Natural killer cell treated with Interleukin-12 subunit alpha and Interleukin-12 subunit beta and Interleukin-15 and Interleukin-18, amount 100 ng/mL, for 72 hours (primary cell): ENCODE data around the gene GUCD1. TPM values are rescaled to one million over a fixed set of nuclear protein-coding genes. Genes with fewer than 3 reads are reported as not detected.
"Not testable (repeated sequence)": the region's sequence is repeated elsewhere in the genome, so short reads cannot be mapped to it uniquely, and the experiment has no call there.

ENCODE experiments used
- ATAC-seq, 2 donors: fragments of 150-1000 bp; cut with Tn5 transposase in 1 of 2; sonication (Bioruptor Pico), chemical (Tn5 transposase) in 1 of 2; 2 replicates each; pipeline ENCODE4 v1.10.0; 2021
- DNase-seq: peaks from one replicate; pipeline ENCODE4 v3.0.0; 2022; ENCODE audit warnings: low spot score
- H3K27ac Mint-ChIP-seq, 2 donors: 1 replicate in 1 of 2; 2 replicates in 1 of 2; pipeline ENCODE4 v1.8.0; 2022; ENCODE audit warnings: mixed read lengths in 2 of 2, mild to moderate bottlenecking in 1 of 2, moderate library complexity in 1 of 2
- H3K27me3 Mint-ChIP-seq, 2 donors: 1 replicate in 1 of 2; 2 replicates in 1 of 2; pipeline ENCODE4 v1.8.0; 2022; ENCODE audit warnings: mixed read lengths in 2 of 2
- H3K36me3 Mint-ChIP-seq: one replicate; pipeline ENCODE4 v1.8.0; 2022; ENCODE audit warnings: mixed read lengths
- H3K4me1 Mint-ChIP-seq, 2 donors: 1 replicate in 1 of 2; 2 replicates in 1 of 2; pipeline ENCODE4 v1.8.0; 2022; ENCODE audit warnings: low read depth in 2 of 2, mixed read lengths in 2 of 2, mild to moderate bottlenecking in 1 of 2
- H3K4me3 Mint-ChIP-seq: one replicate; pipeline ENCODE4 v1.8.0; 2022; ENCODE audit warnings: mixed read lengths
- H3K9me3 Mint-ChIP-seq: 2 replicates; pipeline ENCODE4 v1.8.0; 2022; ENCODE audit warnings: mixed read lengths
- total RNA-seq, 2 donors: library from RNA; stranded (reverse); gene quantifications; one replicate each; pipeline ENCODE4 v1.2.3, GENCODE V29; 2022

Gene GUCD1
- total RNA-seq, 2 donors from 2014 or later = 105 to 111 TPM

GRCh38 chr22:24542641-24543040 is 12.3 kb downstream of the GUCD1 start:
- ATAC-seq (no peak), DNase-seq (no peak)
- H3K4me3 Mint-ChIP-seq = no peak overlapping the region
- H3K36me3 Mint-ChIP-seq = peaks cover 11% of the 10 kb centered on the region
- H3K4me1 Mint-ChIP-seq = peaks cover 0 to 6% of the 10 kb centered on the region in 2 donors
- H3K27ac Mint-ChIP-seq = no peak overlapping the region
- no peaks in the 10 kb centered on the region for H3K27me3 Mint-ChIP-seq
- H3K9me3 Mint-ChIP-seq = no peaks in the 10 kb centered on the region

GRCh38 chr22:24541681-24542515 is 13.0 kb downstream of the GUCD1 start:
- Mint-ChIP-seq H3K4me1 (peaks cover 0 to 6% of the 10 kb centered on the region in 2 donors), H3K27ac (peak overlapping the region in 1 of 2 donors; percentile 5), H3K4me3 (no peak overlapping the region), H3K27me3 (no peaks in the 10 kb centered on the region), H3K9me3 (no peaks in the 10 kb centered on the region), H3K36me3 (peaks cover 8% of the 10 kb centered on the region)
- ATAC-seq = peak in 1 of 2 donors; percentile 28
- DNase-seq = no peak

DNA sequence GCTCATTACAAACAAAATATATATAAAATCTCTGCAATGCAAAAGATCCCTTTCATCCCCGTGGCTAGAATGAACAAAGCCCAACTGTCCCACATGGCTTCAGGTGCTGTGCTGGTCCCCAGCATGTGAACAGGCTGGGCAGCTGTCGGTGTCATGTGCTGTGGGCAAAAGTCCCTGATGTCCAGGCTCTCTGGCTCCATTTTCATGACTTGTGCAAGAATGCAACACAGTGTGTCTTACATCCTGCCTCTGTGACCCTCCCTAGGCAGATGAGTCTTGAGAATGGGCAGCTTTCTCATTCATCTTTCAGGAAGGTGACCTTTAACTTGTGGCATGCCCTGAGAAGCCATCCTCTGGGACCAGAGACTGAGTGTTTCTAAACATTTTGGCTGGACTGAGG is 14.5 kb downstream of the GUCD1 start:
- H3K36me3 Mint-ChIP-seq = peaks cover 6% of the 10 kb centered on the region
- no peaks in the 10 kb centered on the region for H3K27me3 Mint-ChIP-seq
- ATAC-seq = no peak
- H3K4me1 Mint-ChIP-seq = peaks cover 0 to 6% of the 10 kb centered on the region in 2 donors
- H3K4me3 Mint-ChIP-seq = no peak overlapping the region
- no peaks in the 10 kb centered on the region for H3K9me3 Mint-ChIP-seq
- no peak overlapping the region for H3K27ac Mint-ChIP-seq
- DNase-seq = no peak

- Mint-ChIP-seq H3K27ac (no peak overlapping the region), H3K9me3 (no peaks in the 10 kb centered on the region), H3K4me1 (peaks cover 0 to 6% of the 10 kb centered on the region in 2 donors), H3K27me3 (no peaks in the 10 kb centered on the region), H3K36me3 (peaks cover 6% of the 10 kb centered on the region), H3K4me3 (no peak overlapping the region)
- DNase-seq (no peak), ATAC-seq (no peak)
These were observed 18.8 kb downstream of the GUCD1 start for GRCh38 chr22:24536089-24536488.

GRCh38 chr22:24535348-24535747 is 19.6 kb downstream of the GUCD1 start:
- Mint-ChIP-seq H3K9me3 (no peaks in the 10 kb centered on the region), H3K4me1 (peaks cover 0 to 3% of the 10 kb centered on the region in 2 donors), H3K27me3 (no peaks in the 10 kb centered on the region), H3K27ac (no peak overlapping the region), H3K4me3 (no peak overlapping the region), H3K36me3 (peaks cover 6% of the 10 kb centered on the region)
- ATAC-seq = no peak
- DNase-seq = no peak

- ATAC-seq (no peak), DNase-seq (no peak)
- no peaks in the 10 kb centered on the region for H3K27me3 Mint-ChIP-seq
- no peak overlapping the region for H3K27ac Mint-ChIP-seq
- H3K9me3 Mint-ChIP-seq = no peaks in the 10 kb centered on the region
- H3K4me1 Mint-ChIP-seq = no peaks in the 10 kb centered on the region
- no peaks in the 10 kb centered on the region for H3K36me3 Mint-ChIP-seq
- H3K4me3 Mint-ChIP-seq = no peak overlapping the region
These were observed 22.9 kb downstream of the GUCD1 start for GRCh38 chr22:24532075-24532474.

DNA sequence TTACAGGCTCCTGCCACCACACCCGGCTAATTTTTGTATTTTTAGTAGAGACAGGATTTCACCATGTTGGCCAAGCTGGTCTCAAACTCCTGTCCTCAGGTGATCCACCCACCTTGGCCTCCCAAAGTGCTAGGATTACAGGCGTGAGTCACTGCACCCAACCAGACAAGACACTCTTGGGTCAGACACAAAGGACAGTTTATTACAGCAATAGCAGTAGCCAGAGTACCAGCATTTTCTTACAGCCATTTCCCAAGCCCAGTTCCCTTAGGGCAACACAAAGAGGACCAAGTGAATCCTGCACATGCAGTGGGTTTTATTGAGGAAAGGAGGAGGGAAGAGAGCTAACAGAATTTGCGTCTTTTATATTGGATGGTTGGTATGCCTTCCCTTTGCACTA is 24.0 kb downstream of the GUCD1 start:
- not testable (repeated sequence) for DNase-seq, ATAC-seq, H3K9me3 Mint-ChIP-seq, H3K4me3 Mint-ChIP-seq, H3K27me3 Mint-ChIP-seq, H3K4me1 Mint-ChIP-seq, H3K36me3 Mint-ChIP-seq, H3K27ac Mint-ChIP-seq

DNA sequence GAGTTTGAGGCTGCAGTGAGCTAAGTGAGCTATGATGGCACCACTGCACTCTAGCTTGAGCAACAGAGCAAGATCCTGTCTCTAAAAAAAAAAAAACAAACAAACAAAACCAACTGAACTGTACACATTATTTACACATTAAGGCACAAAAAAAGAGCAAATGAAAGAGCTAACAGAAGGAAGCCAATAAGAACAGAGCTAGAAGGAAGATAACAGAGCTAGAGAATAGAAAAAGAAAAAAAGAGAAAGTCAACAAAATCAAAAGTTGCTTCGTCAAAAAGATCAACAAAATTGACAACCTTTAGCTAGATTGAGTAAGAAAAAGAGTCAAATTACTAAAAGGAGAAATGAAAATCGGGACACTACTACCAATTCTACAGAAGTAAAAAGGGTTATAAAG is 25.0 kb downstream of the GUCD1 start:
- H3K4me3 Mint-ChIP-seq = no peak overlapping the region
- peaks cover 5 to 7% of the 10 kb centered on the region in 2 donors for H3K4me1 Mint-ChIP-seq
- no peak overlapping the region for H3K27ac Mint-ChIP-seq

GRCh38 chr22:24526191-24526590 is 28.7 kb downstream of the GUCD1 start:
- H3K4me1 Mint-ChIP-seq = peaks cover 12 to 19% of the 10 kb centered on the region in 2 donors
- H3K9me3 Mint-ChIP-seq = no peaks in the 10 kb centered on the region
- H3K27ac Mint-ChIP-seq = no peak overlapping the region
- H3K4me3 Mint-ChIP-seq = no peak overlapping the region
- DNase-seq (no peak), ATAC-seq (no peak)
- H3K27me3 Mint-ChIP-seq = no peaks in the 10 kb centered on the region
- no peaks in the 10 kb centered on the region for H3K36me3 Mint-ChIP-seq

More for the DNA sequence above, 25.0 kb downstream of the GUCD1 start:
- Mint-ChIP-seq H3K9me3 (no peaks in the 10 kb centered on the region), H3K27me3 (no peaks in the 10 kb centered on the region), H3K36me3 (no peaks in the 10 kb centered on the region)
- no peak for DNase-seq
- no peak for ATAC-seq

- ATAC-seq (peak; percentile 95 to 97), DNase-seq (peak; percentile 85)
- Mint-ChIP-seq H3K9me3 (no peaks in the 10 kb centered on the region), H3K27me3 (no peaks in the 10 kb centered on the region), H3K36me3 (no peaks in the 10 kb centered on the region), H3K4me1 (peaks cover 12 to 19% of the 10 kb centered on the region in 2 donors), H3K4me3 (no peak overlapping the region), H3K27ac (peak overlapping the region in 1 of 2 donors; percentile 69)
These were observed 29.4 kb downstream of the GUCD1 start for GRCh38 chr22:24525416-24526037.

DNA sequence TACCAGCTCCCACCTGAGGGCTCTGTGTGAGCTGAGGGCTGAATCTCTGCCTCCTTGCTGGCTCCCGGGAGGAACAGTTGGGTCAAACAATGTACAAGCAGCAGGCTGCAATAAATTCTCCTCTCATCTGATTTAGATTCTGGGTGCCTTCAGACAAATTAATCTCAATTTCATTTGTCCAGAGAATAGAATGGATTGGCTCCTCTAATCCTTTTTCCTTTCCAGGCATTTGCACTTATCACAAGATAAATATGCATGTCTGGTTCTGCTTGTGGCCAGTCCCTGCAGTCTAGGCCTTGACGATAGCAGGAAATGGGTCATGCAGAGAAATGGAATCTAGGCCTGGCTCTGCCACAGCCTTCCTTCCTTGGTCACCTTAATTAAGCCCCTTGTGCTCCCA is 31.1 kb downstream of the GUCD1 start:
- no peaks in the 10 kb centered on the region for H3K36me3 Mint-ChIP-seq
- H3K27me3 Mint-ChIP-seq = no peaks in the 10 kb centered on the region
- no peaks in the 10 kb centered on the region for H3K9me3 Mint-ChIP-seq
- no peak for DNase-seq
- H3K27ac Mint-ChIP-seq = peak overlapping the region in 1 of 2 donors; percentile 81
- ATAC-seq = no peak
- peaks cover 12 to 19% of the 10 kb centered on the region in 2 donors for H3K4me1 Mint-ChIP-seq
- H3K4me3 Mint-ChIP-seq = no peak overlapping the region

- ATAC-seq = no peak
- no peak for DNase-seq
- H3K4me3 Mint-ChIP-seq = no peak overlapping the region
- H3K27me3 Mint-ChIP-seq = no peaks in the 10 kb centered on the region
- no peaks in the 10 kb centered on the region for H3K36me3 Mint-ChIP-seq
- peak overlapping the region in 1 of 2 donors; percentile 81 for H3K27ac Mint-ChIP-seq
- no peaks in the 10 kb centered on the region for H3K9me3 Mint-ChIP-seq
- peaks cover 12 to 26% of the 10 kb centered on the region in 2 donors for H3K4me1 Mint-ChIP-seq
These were observed 33.1 kb downstream of the GUCD1 start for GRCh38 chr22:24521791-24522245.

DNA sequence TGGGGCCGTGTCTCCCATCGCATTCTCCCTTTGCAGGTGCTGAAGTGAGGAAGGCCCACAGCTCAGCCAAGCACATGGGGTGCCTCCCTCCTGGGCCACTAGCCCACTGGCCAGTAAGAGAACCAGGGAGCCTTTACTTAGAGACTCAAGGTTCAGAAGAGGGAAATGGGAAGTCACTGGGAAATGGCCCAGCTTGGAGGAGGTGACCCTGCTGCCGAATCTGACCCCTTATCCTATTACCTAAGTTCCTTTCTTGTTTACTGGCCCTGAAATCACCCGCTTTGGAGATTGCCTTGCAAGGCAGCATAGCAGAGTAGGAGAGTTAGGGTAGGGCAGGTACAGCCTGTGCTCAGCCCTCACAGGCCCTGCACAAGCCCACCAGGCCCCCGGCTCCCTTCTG is 35.4 kb downstream of the GUCD1 start:
- peak overlapping the region in 1 of 2 donors; percentile 12 for H3K27ac Mint-ChIP-seq
- H3K4me3 Mint-ChIP-seq = no peak overlapping the region
- ATAC-seq (no peak), DNase-seq (no peak)
- H3K9me3 Mint-ChIP-seq = no peaks in the 10 kb centered on the region
- H3K36me3 Mint-ChIP-seq = no peaks in the 10 kb centered on the region
- no peaks in the 10 kb centered on the region for H3K27me3 Mint-ChIP-seq
- peaks cover 12 to 30% of the 10 kb centered on the region in 2 donors for H3K4me1 Mint-ChIP-seq

DNA sequence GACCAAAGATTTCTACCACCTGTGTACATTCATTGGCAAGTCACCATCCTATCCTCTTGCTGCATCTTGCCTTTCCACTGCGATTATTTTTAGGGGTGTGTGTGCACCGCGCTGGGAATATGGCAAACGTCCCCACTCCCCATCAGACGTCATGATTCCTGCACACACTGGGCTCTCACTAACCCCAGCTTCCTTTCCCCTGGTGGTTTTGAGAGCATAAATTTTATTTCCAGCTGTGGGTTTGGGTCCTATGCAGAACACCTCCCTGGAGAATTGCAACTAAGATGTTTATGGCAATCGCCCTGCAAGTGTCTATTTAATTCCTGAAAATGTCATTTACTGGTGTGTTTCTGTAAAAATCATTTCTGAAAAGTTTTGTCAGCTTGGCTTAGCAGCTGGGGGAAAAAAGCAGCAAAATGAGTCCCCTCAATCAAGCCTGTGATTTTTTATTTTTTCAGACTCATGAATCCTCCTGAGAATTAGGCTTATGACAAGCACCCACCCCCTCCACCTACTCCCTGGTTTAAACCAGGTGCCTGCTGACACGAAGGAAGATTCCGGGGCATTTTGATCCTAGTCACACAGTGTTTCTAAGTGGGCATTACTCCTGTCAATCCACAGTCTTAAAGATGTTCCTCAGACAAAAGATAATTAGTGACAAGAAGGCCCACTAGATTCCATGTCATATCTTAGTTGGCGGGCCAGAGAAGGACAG is 36.0 kb downstream of the GUCD1 start:
- peak overlapping the region in 1 of 2 donors; percentile 12 for H3K27ac Mint-ChIP-seq
- no peaks in the 10 kb centered on the region for H3K36me3 Mint-ChIP-seq
- ATAC-seq (no peak), DNase-seq (no peak)
- no peak overlapping the region for H3K4me3 Mint-ChIP-seq
- H3K9me3 Mint-ChIP-seq = no peaks in the 10 kb centered on the region
- peaks cover 12 to 31% of the 10 kb centered on the region in 2 donors for H3K4me1 Mint-ChIP-seq
- H3K27me3 Mint-ChIP-seq = no peaks in the 10 kb centered on the region
